SK-N-SH (cell line): ENCODE measurements around the gene TNFRSF12A.

ENCODE experiments used
- CHD2 ChIP-seq: fragments of 150-350 bp; IDR thresholded peaks from 2 replicates; pipeline ENCODE4 v1.6.1; 2018; ENCODE audit warnings: low read length; ENCODE audit not compliant: partially characterized antibody
- CTCF ChIP-seq: fragments of 200-600 bp; sonication (generic); IDR thresholded peaks from 2 replicates; pipeline ENCODE4 v1.6.1; 2017; ENCODE audit warnings: antibody characterized with exemption, mild to moderate bottlenecking, moderate library complexity
- EP300 ChIP-seq, 2 experiments: IDR thresholded peaks; 2 replicates each; pipeline versions ENCODE4 v1.4.0 to v1.6.1; 2012; ENCODE audit warnings: borderline replicate concordance in 1 of 2, low read depth in 1 of 2, low read length in 1 of 2
- MAX ChIP-seq: IDR thresholded peaks from 2 replicates; pipeline ENCODE4 v1.4.0; 2012; ENCODE audit warnings: low read depth
- RCOR1 ChIP-seq: fragments of 150-350 bp; IDR thresholded peaks from 2 replicates; pipeline ENCODE4 v1.6.1; 2017; ENCODE audit warnings: antibody characterized with exemption, low read length
- TEAD4 ChIP-seq: IDR thresholded peaks from 2 replicates; pipeline ENCODE4 v1.4.0; 2012; ENCODE audit warnings: mild to moderate bottlenecking, borderline replicate concordance; ENCODE audit not compliant: insufficient read depth
- USF1 ChIP-seq: IDR thresholded peaks from 2 replicates; pipeline ENCODE4 v1.4.0; 2012; ENCODE audit warnings: low read depth, borderline replicate concordance
- YY1 ChIP-seq: IDR thresholded peaks from 2 replicates; pipeline ENCODE4 v1.4.0; 2012; ENCODE audit warnings: low read depth, mild to moderate bottlenecking

DNA sequence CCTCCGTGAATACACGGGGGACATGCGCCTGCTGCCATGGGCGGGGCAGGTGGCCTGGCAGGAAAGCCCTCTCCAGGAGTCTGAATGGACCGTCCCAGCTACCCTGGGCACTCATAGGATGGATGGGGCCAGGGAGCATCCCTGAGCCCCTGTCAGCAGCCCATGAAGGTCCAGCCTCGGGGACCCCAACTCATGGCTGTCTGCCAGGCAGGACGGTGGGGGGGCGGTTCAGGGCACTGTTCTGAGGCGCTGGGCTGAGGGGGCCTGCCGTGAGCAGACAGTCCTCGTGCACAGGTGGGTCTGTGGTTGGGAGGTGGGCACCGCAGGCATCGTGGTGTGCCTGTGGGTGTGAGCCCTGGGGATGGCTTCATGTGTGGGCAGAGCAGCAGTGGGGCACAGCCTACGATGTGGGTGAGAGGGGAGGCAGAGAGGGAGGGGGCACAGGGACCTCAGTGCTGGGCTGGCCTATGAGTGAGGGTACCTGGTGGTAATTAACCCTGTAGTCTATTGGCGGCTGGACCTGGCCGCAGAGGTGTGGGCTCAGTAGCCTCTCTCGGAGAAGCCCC is 33.5 kb upstream of the TNFRSF12A start:
- TF ChIP-seq RCOR1 (no peak), CTCF (no peak), EP300 (IDR thresholded peaks at IDR 0.05; ENCODE audit: borderline replicate concordance in 1 of 2, low read depth in 1 of 2, low read length in 1 of 2) (no peak), TEAD4 (no peak), CHD2 (no peak), USF1 (no peak), MAX (no peak), YY1 (no peak)
